Vagina (tissue), 2 donors: ENCODE measurements around the gene SPECC1.

ENCODE experiments used
- CTCF ChIP-seq, 3 experiments: fragments of 450-650 bp in 2 of 3; fragments of 200-600 bp in 1 of 3; sonication (generic) in 1 of 3; IDR thresholded peaks; one replicate each; pipeline ENCODE4 v1.5.1; 2017 to 2019; ENCODE audit warnings: antibody characterized with exemption in 3 of 3, mild to moderate bottlenecking in 2 of 3, moderate library complexity in 2 of 3
- POLR2A ChIP-seq, 2 donors: fragments of 450-650 bp; IDR thresholded peaks; one replicate each; pipeline ENCODE4 v1.6.1; 2017; ENCODE audit warnings: antibody characterized with exemption in 2 of 2, mild to moderate bottlenecking in 2 of 2, moderate library complexity in 2 of 2
- POLR2AphosphoS5 ChIP-seq, 2 donors: sonication (generic); formaldehyde crosslinking; IDR thresholded peaks; one replicate each; pipeline ENCODE4 v1.9.0; 2017; ENCODE audit warnings: antibody characterized with exemption in 2 of 2, mild to moderate bottlenecking in 2 of 2, low read depth in 1 of 2; ENCODE audit not compliant: insufficient read depth in 1 of 2

GRCh38 chr17:20026960-20027359 is 17.8 kb downstream of the SPECC1 start:
- no peak for TF ChIP-seq CTCF (IDR thresholded peaks at IDR 0.05)
- no peak for TF ChIP-seq POLR2A (IDR thresholded peaks at IDR 0.05)
- TF ChIP-seq POLR2AphosphoS5 (IDR thresholded peaks at IDR 0.05; ENCODE audit: insufficient read depth in 1 of 2, low read depth in 1 of 2), result no peak
